ENCODE measurements around the gene NCK2. TPM values are rescaled to one million over a fixed set of nuclear protein-coding genes. Genes with fewer than 3 reads are reported as not detected.

Gene NCK2
- polyA plus RNA-seq, 1 of the 3 experiments (the other 2 are of a cell fraction) = 42.8 TPM

DNA sequence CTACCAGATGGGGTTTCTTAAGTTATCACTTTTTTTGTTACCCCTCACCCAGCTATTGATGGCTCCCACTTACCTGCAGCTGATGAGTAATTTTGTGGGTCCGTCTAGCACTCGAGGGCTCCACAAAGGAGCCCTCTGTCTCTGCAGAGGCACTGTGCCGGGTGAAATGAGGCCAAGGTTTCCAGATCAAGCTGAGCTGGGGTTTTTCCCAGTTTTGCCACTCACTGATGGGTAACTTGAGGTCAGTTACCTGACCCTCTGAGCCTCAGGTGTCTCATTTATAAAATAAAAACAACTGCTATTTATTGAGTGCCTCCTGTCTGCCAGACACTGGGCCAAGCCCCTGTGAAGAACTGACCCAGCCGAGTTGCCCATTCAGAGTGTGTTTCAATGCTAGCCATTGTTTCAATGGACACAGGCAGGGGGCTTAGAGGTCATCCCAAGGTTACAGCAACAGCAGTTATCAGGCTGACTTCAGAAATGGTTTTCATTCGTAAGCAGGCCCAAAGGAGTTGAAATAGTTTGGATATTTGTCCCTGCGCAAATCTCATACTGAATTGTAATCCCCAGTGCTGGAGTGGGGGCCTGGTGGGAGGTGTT is 192.9 kb downstream of the NCK2 start:
- CTCF ChIA-PET = interaction anchor here (0.6 kb wide), 1 partner anchor 11 kb away, joined by 3 read pairs; no protein-coding TSS in a partner anchor
- Histone ChIP-seq H3F3A (replicated peaks; ENCODE audit: insufficient read depth) (no peaks in the 10 kb centered on the region), H3K4me2 (no peak overlapping the region), H4K20me1 (ENCODE audit: insufficient read depth) (no peaks in the 10 kb centered on the region), H3K4me3 (ENCODE audit: low read depth in 2 of 2, low read length in 1 of 2) (no peak overlapping the region), H3K79me2 (ENCODE audit: insufficient read depth) (no peaks in the 10 kb centered on the region), H3K9ac (no peak overlapping the region), H3K36me3 (replicated peaks in 1 of 2; ENCODE audit: control insufficient read depth in 1 of 2, insufficient read depth in 2 of 2, low read length in 1 of 2) (no peaks in the 10 kb centered on the region), H3K9me3 (no peaks in the 10 kb centered on the region), H3K4me1 (ENCODE audit: control insufficient read depth in 1 of 2, insufficient read depth in 2 of 2, low read depth in 1 of 2, low read length in 1 of 2) (peaks cover 0 to 5% of the 10 kb centered on the region in 2 experiments; a peak in 1 of 4 replicates), H3K27me3 (ENCODE audit: insufficient read depth) (no peaks in the 10 kb centered on the region), H3K27ac (ENCODE audit: low read depth in 2 of 2, low read length in 1 of 2) (no peak overlapping the region), H3K9me2 (no peaks in the 10 kb centered on the region), H2AFZ (ENCODE audit: low read depth) (no peak overlapping the region)
- TF ChIP-seq RCOR1 (IDR thresholded peaks at IDR 0.05; ENCODE audit: low read length) (no peak), TAF1 (IDR thresholded peaks at IDR 0.05; ENCODE audit: borderline replicate concordance, low read depth, low read length) (no peak), GATA2 (CRISPR knock-in tag; IDR thresholded peaks at IDR 0.05) (no peak), NRF1 (IDR thresholded peaks at IDR 0.05; ENCODE audit: low read depth, low read length) (no peak), NFIC (IDR thresholded peaks at IDR 0.05; ENCODE audit: borderline replicate concordance) (no peak), FOSL2 (IDR thresholded peaks at IDR 0.05; ENCODE audit: borderline replicate concordance, low read depth) (no peak), TEAD4 (IDR thresholded peaks at IDR 0.05; ENCODE audit: borderline replicate concordance, insufficient read depth) (no peak), FOXJ3 (CRISPR knock-in tag; IDR thresholded peaks at IDR 0.05) (no peak)
- TF ChIP-seq, protein P1, sequence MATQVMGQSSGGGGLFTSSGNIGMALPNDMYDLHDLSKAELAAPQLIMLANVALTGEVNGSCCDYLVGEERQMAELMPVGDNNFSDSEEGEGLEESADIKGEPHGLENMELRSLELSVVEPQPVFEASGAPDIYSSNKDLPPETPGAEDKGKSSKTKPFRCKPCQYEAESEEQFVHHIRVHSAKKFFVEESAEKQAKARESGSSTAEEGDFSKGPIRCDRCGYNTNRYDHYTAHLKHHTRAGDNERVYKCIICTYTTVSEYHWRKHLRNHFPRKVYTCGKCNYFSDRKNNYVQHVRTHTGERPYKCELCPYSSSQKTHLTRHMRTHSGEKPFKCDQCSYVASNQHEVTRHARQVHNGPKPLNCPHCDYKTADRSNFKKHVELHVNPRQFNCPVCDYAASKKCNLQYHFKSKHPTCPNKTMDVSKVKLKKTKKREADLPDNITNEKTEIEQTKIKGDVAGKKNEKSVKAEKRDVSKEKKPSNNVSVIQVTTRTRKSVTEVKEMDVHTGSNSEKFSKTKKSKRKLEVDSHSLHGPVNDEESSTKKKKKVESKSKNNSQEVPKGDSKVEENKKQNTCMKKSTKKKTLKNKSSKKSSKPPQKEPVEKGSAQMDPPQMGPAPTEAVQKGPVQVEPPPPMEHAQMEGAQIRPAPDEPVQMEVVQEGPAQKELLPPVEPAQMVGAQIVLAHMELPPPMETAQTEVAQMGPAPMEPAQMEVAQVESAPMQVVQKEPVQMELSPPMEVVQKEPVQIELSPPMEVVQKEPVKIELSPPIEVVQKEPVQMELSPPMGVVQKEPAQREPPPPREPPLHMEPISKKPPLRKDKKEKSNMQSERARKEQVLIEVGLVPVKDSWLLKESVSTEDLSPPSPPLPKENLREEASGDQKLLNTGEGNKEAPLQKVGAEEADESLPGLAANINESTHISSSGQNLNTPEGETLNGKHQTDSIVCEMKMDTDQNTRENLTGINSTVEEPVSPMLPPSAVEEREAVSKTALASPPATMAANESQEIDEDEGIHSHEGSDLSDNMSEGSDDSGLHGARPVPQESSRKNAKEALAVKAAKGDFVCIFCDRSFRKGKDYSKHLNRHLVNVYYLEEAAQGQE (IDR thresholded peaks at IDR 0.05; ENCODE audit: low read depth, low read length) = no peak
- DNase-seq = no peak
- POLR2A ChIA-PET = no interaction called here
- 48% methylated on average over 6 of the region's 6 CpGs for WGBS (ENCODE audit: low lambda C conversion rate)

Data from SK-N-SH (cell line).